GM21717 (cell line): ENCODE measurements around the gene TSPAN5.
A peak's percentile ranks its signal among the peaks of the same experiment; 100 is the strongest.
"Not testable (repeated sequence)": the region's sequence is repeated elsewhere in the genome, so short reads cannot be mapped to it uniquely, and the experiment has no call there.

ENCODE experiments used
- ATAC-seq: cut with Tn5 transposase; IDR thresholded peaks from one replicate; pipeline ENCODE4 v1.9.1; 2021; ENCODE audit warnings: mild to moderate bottlenecking, moderate library complexity; ENCODE audit not compliant: unreplicated experiment

TSPAN5 gene

DNA sequence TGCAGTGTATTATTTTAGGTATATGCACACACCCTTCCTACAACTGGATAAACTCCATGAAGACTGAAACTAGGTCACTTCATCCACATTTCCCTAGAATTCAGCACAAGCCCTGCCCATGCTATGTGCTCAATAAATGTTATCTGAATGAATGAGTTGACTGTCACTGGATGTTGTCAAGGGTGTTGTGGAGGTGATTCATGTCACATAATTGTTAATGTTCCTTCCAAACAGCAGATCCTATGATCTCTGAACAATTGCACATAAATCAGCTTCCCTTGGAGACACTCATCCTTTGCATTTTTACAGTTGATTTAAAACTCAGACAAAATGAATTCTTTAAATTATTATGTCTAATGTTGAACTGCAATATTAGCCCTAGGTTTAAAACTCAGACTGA lies 154.7 kb downstream of the TSPAN5 start:
- no peak for ATAC-seq

DNA sequence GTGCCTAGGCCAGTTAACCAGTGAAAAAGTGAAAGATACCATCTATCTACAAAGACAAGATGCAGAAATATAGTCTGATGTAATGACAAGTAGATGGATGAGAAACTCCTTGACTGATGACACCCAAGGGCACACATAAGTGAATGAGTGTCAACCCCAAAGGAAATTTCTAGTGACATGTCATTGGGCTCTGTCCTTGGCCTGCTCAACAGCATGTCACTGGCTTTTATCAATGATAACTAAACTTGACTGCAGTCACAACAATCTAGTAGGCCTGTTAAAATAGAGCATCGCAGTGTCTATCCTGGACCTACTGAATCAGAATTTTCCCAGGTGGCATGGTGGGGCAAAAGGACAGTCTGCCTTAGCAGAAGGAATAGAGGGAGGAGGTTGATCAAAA lies 155.8 kb downstream of the TSPAN5 start:
- no peak for ATAC-seq

DNA sequence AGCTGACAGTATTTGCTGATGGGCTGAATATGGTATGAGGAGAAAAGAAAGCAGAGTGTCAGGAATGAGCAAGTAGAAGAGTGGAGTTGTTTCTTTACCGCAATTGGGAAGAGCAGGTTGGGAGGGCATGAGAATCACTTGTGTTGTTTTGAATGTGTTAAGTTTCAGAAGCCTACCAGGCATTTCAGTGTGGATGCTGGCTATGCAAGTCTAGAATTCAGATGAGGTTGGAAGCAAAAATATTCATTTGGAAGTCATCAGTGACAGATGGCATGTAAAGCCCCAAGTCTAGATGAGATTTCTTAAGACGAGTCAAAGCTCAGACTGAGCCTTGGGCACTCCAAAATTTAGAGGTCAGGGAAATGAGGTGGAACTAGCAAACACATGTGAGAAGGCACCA lies 156.4 kb downstream of the TSPAN5 start:
- no peak for ATAC-seq

DNA sequence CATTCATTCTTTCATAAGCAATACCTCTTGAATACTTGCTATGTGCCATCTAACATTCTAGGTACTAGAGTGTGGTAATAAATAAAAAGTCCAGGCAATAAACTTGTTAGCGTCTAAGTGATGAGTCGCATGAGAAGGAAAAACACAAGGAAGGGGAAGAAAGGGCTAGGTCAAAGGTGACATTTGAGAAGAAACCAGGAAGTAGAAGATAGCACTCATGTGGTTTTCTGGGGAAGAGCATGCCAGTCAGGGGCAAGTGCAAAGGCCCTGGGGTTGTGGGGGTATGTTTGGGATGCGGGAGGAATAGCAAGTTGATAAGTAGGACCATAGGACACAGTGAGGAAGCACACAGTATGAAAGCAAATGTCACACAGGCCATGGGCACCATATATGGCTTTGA lies 157.0 kb downstream of the TSPAN5 start:
- ATAC-seq: no peak

DNA sequence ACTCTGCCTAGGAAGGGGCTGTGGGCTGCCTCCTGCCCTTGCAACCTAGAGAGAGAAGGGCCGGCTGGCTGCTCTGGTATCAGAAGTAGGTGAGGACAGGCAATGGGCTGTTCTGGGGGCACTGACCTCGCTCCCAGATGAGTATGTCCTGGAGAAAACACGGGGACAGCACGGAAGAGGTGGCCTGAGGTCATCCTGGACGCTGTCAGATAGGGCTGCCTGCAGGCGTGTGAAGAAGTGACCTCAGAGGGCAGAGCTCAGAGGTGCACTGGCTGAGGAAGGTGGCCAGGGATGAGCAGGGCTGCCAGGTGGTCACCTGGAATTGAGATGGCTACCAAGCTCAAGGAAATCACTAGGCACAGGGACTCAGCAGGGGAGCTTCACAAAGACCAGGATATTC lies 159.6 kb downstream of the TSPAN5 start:
- no peak for ATAC-seq

DNA sequence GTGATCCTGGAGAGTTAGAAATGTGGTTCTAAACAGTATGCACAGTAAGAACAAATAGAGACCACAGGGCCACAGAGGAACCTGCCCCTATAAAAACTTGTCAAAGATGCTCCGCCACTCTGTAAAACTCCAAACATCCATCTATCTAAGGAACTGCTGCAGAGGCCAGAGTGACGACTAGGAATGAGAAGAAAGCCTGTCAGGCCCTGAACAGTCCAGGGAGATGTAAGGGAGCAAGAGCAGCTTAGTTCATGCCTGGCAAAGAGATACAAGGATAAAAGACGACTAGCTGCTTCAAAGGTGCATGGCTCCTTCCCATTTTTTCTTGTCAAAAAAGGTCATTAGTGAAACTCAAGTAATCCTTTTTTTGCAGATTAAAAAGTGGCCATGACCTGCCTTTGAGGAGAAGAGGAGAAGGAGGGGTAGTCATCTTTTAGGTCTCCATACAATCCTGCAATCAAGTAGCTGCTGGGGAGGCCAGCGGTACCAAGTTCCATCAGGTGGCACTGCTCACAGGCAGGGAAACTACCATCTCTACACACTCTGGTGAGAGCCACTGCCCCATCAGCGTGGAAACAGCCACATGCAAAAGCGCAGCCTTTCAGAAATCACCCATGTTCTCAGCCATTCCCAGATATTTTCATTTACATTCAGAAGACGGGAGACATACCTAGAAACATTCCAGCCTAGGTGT lies 162.1 kb downstream of the TSPAN5 start:
- no peak for ATAC-seq

DNA sequence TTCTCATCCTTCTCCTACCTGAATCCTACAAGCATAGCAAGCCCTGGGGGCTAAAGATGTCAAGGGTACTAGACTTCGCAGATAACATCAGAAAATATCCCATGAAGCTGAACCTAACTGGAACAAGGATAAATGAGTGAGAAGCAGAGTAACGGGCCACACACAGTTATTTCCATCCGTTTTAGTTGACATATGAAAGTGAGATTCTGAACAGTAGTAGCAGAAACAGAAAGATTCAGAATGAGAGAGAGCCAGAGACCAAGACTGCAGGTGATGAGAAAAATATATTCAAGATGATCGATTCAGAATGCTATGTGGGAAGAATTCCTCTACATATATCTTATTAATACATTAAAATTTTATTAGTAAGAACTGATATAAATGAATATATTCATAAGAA lies 165.1 kb downstream of the TSPAN5 start:
- peak; percentile 84 for ATAC-seq

DNA sequence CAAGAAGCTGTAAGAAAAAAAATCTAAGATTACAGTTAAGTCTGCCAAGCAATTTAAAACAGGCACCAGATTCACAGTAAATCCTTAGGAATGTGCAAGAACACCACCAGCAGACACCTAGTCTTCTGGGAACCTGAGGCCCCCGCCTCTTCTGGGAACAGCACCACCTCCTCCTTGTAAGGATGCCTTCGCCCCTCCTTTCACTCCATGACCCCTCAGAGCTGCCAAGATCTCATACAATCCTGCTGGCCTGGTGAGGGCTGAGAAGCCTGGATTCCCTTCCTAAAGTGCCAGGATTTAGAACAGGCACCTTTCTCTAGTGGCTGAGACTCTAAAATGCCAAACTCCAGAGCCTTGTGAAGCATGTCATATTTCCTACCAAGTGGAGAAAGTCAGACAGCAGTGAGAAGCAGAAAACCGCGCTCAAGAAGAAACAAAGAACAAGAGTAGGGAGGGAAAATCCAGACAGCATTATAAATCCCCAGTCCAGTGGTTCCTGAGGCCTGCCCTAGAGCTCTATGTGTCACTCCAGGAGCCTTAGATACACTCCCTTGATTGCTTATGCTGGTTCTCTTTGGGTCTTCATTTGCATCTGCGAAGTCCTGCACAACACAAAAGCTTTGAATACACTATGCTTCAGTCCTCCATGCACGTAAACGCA lies 166.4 kb downstream of the TSPAN5 start:
- ATAC-seq: no peak

DNA sequence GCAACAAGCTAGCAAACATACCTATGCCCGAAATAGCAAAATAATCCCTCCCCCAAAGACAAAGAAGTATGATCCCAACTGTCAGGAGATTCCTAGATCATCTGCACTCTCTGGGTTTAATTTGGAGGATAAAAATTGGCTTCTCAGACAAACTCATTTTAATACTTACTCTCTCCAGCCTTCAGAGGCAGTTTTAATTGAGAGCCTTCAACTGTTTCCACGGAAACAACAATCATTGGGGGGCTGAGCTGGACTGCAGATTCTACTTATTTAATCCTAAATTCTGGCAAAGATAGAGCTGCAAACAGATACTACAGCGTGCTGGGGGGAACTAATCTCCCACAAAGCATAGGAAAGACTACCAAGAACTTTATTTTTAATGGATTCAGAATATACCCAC lies 168.2 kb downstream of the TSPAN5 start:
- ATAC-seq: no peak

DNA sequence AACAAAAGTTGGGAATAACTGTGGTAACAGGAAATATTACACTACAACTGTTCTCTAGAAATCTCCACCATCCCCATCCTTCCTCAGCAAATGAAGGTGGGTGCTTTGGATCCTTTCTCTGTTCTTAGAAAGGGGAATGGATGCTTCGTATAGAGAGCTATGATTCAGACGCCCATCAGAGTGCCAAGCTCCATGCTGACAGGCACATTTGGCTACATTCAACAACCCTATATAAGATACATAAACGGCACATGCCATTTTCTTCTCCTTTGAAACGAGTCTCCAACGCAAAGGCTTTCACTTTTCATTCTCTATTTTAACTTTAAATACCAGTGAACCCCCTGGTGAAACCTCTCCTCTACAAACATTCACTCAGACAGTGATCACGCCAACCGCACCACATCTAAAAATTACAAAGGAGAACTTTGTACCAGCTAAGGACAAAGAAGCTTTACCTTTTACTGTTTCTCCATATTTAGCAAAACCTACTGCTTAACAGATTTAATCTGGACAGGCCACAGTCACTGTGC lies 172.5 kb downstream of the TSPAN5 start:
- no peak for ATAC-seq

DNA sequence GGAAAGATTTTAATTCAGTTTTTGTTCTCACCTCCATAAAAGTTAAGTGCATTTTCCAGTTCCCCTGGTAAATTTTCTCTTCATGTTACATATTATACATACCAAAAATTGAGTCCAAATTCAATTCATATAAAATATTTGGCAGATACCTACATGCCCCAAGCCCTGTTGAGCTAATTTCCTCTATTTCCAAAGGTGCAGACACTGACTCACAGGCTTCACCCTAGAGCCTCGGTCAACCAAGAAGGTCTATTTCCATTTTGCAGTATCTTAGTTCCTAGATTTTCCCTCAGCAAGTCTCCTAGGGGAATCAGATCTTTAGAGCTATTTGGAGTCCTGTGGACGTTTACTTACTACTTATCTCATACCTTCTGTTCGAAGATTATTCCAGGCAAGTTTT lies 174.4 kb downstream of the TSPAN5 start:
- no peak for ATAC-seq

DNA sequence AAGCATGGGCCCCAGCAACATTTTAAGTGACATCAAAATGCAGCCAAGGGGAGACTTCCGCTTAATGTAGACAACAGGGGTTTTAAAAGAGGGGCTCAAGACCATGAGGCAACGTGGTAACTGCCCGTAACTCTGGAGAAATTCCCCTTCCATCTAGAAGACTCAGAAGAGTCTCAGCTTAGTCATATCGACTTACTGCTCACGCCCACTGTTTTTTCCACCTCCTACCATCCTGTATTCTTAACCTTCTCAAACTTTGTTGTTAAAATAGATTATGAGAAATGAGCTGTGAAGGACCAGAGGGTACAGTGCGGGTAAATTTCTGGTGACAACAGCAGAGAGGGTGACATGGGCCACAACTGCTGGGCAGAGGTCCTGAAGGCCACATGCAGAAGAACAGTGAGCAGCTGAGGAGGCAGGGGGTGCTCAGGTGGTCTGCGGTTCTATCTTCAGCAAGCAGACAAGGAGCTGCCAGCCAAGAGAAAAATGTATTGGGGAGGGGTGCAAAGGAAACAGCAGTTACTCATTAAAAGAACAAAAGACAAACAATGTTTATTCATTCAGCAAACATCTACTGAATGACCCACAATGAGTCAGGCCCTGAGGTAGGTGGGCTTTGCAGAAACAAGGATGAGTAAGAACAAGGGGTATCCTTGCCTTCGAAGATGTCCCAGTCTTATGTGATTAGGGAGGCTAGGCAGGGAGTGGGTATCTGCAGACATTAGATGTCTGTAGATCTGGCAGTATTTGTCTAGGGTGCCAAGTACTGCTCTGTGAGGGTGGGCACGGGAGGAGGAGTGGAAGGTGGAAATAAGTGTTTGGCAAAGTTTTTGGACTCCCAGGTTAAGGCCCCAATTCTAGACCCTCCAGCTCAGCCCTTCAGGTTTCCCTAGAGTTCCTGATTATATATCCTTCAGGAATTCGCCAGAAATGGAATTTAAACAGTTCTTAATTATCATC lies 175.3 kb downstream of the TSPAN5 start:
- ATAC-seq: peak; percentile 93

DNA sequence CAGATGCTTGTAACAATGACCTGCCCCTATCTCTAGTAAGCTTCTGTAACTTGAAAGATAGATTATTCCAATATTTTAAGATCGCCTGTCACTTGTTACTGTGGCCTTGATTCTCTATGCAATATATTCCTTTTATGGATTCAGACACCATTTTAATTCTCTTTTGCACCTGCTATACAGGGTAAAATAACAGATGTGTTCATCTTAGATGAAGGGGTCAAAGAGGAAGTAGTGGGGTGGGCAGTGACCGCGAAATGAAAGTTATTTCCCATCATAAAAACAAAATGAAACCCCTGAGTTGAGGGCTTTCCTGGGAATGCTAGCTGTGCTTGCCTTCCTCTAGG lies 175.9 kb downstream of the TSPAN5 start:
- peak; percentile 31 for ATAC-seq

DNA sequence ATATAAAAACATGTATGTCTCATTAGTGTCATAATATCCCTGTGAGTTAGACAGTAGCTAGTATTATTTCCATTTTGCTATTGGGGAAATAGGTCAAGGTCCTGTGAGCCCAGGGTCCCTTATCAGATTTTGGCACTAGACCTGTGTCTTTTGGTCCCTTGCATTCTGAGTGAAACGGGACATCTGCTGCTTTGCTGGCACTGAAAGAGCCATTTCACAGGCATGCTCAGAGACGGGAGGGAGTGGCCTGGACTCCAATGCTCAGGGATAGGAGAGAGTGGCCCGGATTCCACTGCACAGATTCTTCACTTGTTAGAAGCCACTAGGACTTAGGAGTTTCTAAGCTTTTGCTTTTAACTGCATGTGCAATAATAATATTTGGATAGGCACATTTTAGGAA lies 177.2 kb downstream of the TSPAN5 start:
- ATAC-seq: no peak

DNA sequence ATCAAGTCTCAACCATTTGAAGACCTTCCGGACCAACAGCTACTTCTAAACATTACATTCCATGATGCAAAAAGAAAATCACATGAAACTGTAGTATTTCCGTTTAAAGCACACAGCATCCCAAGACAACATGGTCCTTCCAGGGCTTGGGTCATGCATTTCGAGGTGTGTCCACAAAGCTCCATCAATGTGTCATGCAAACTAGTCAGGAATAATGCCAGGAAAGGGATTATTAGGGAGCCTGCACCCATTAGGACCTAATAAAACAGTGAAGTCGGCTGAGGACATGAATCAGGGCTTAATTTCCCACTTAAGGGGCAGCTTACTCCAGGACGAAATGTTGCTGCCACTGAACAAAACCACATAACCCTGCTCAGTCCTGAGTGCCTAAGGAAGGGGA lies 177.9 kb downstream of the TSPAN5 start:
- no peak for ATAC-seq

DNA sequence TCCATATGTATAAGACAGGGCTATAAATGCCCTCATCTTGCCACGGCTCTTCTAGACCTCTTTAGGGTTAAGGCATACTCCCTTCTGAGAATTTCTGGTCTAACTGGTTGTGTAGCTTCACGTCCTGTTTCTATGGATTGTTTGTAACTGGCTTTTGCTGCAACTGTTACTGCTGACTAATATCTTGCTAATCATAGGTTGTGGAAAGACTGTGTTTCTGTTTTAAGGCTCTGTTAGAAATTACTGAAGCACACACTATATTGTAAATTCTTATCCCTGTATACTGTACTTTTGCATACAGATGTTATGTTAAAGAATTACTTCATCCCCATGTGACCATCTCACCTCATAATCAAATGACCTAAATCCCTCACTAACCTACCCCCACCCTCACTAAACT lies 178.8 kb downstream of the TSPAN5 start:
- ATAC-seq: not testable (repeated sequence)

DNA sequence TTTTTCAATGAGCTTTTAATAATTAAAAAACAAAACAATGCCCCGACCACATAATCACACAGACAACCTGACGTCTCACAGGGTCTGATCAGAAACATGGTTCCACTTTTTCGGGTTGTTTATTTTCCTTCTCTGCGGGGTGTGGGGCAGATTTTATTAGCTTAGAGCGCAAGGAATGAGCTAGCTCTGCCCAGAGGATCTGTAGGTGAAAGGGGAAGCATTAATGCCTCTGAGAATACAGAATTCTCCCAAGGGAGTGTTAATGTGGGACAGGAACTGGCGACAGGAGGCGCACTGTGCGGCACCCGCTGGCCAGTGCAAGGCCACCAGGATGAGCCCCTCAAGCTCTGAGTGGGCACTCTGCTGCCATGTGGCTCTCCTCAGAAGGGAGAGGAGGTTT lies 181.5 kb downstream of the TSPAN5 start:
- no peak for ATAC-seq

DNA sequence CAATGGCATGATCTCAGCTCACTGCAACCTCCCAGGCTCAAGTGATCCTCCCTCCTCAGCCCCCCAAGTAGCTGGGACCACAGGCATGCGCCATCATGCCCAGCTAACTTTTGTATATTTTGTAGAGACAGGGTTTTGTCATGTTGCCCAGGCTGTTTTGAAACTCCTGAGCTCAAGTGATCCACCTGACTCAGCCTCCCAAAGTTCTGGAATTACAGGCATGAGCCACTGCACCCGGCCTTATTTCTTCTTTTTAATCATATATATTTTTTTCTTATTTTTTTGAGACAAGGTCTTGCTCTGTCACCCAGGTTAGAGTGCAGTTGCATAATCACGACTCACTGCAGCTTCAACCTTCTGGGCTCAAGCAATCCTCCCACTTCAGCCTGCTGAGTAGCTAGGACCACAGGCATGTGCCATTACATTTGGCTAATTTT lies 184.0 kb downstream of the TSPAN5 start:
- ATAC-seq: no peak

DNA sequence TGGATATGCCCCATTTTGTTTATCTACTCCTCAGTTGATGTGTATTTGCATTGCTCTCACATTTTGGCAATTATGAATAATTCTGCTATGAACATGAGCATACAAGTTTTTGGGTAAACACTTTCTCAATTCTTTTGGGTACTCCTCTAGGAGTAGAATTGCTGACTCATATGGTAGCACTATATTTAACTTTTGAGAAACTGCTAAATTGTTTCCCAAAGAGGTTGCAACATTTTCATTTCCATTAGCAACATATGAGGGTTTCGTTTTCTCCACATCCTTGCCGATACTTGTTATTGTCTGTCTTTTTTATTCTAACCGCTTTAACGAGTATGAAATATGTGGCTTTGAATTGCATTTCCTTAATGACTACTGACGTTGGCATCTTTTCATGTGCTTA lies 185.4 kb downstream of the TSPAN5 start:
- no peak for ATAC-seq

DNA sequence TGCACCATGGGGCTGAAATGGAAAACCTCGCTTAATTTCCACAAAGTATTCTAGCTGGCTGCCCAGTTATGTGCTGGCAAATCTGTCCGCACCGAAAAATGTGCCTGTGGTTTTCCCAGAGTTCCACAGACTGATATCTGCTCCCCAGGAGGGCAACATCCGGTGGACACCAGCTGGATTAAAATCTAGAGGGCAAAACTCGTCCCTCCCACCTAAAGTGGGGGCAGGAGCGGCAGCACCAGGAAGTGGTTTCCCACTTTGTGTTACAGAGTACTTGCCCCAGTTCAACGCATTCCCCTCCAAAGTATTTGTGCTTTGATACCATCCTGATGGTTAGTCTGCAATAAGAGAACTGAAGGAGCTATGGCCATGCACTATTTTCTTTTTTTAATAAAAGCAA lies 187.6 kb downstream of the TSPAN5 start:
- ATAC-seq: no peak

DNA sequence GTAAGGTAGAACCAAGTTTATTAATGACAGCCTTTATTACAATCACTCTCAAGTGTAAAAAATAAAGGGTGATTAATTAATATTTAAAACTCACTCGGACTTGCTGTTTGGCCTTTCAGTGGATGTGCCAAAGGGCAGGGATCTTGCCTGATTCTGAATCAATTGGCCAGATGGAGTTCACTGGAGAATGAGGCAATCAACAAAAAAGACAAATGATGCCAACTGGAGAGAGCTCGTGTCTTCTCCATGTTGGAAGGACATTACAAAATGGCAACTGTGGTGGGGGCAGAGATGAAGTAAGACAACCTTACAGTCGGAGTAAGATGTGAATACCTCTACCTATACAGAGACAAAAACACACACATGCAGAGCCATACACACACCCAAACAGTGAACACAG lies 188.0 kb downstream of the TSPAN5 start:
- no peak for ATAC-seq

DNA sequence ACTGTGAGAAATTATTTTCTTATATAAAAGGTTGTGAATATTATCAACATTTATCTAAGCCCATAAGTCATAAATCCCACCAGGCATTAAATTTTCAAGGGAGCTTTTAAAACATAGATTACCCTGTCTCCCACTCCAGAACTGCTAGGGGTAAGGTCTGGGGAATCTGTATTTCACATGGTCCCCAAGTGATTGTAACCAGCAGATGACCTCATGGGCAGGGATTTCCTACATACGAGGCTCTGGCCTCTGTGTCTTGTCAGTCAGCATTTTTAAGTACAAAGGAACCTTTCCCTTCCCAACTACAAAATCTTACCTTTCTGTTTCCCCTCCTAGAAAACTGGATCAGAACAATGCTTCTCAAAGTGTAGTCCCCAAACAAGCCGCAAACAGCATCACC lies 188.6 kb downstream of the TSPAN5 start:
- ATAC-seq: no peak
